CD4-positive, alpha-beta T cell (primary cell): ENCODE results near the gene KRTAP12-3. TPM values are rescaled to one million over a fixed set of nuclear protein-coding genes. Genes with fewer than 3 reads are reported as not detected.
A peak's percentile ranks its signal among the peaks of the same experiment; 100 is the strongest.

Source experiments
- ATAC-seq: fragments of 200-7000 bp; cut with Tn5 transposase; one replicate; pipeline ENCODE4 v1.10.0; 2022; ENCODE audit warnings: mild to moderate bottlenecking; ENCODE audit not compliant: poor library complexity
- CTCF ChIA-PET: fragments of 350-600 bp; sonication (Branson Sonifier 250); formaldehyde crosslinking; loops from one replicate; lab custom pipeline; 2021; ENCODE audit warnings: antibody characterized with exemption, inconsistent platforms; lab: Charles Lee
- POLR2A ChIA-PET: fragments of 350-600 bp; sonication (Branson Sonifier 250); formaldehyde crosslinking; loops from one replicate; lab custom pipeline; 2021; ENCODE audit warnings: antibody characterized with exemption, inconsistent platforms; lab: Charles Lee
- DNase-seq, 14 experiments: peaks; one replicate each; pipeline ENCODE4 v3.0.0-alpha.2; 2013 to 2020; ENCODE audit warnings: mixed read lengths in 2 of 14
- H3K27ac ChIP-seq, 2 donors: one replicate each; pipeline versions ENCODE4 v1.5.1 to v1.7.0; 2013; ENCODE audit warnings: low read length in 2 of 2, low read depth in 1 of 2, mild to moderate bottlenecking in 1 of 2
- H3K27me3 ChIP-seq, 2 experiments: 1 replicate in 1 of 2; 2 replicates in 1 of 2; pipeline versions ENCODE4 v1.6.1 to v1.7.0; 2013; ENCODE audit warnings: low read length in 2 of 2, control low read depth in 1 of 2, mild to moderate bottlenecking in 1 of 2, moderate library complexity in 1 of 2; ENCODE audit not compliant: insufficient read depth in 2 of 2, control insufficient read depth in 1 of 2
- H3K36me3 ChIP-seq: one replicate; pipeline ENCODE4 v1.6.1; 2013; ENCODE audit warnings: low read length, control low read depth; ENCODE audit not compliant: insufficient read depth
- H3K4me1 ChIP-seq: one replicate; pipeline ENCODE4 v1.6.1; 2013; ENCODE audit warnings: low read length, control low read depth; ENCODE audit not compliant: insufficient read depth
- H3K4me3 ChIP-seq: one replicate; pipeline ENCODE4 v1.5.1; 2013; ENCODE audit warnings: mild to moderate bottlenecking, low read length, moderate library complexity
- H3K9me3 ChIP-seq, 2 experiments: 1 replicate in 1 of 2; 2 replicates in 1 of 2; pipeline versions ENCODE4 v1.6.1 to v1.7.0; 2013; ENCODE audit warnings: low read length in 2 of 2, mild to moderate bottlenecking in 2 of 2, control low read depth in 1 of 2, moderate library complexity in 1 of 2; ENCODE audit not compliant: control insufficient read depth in 1 of 2, insufficient read depth in 1 of 2
- H3K27ac Mint-ChIP-seq: one replicate; pipeline ENCODE4 v1.8.0; 2020; ENCODE audit warnings: mixed read lengths
- H3K27me3 Mint-ChIP-seq: one replicate; pipeline ENCODE4 v1.8.0; 2021; ENCODE audit warnings: mixed read lengths
- H3K36me3 Mint-ChIP-seq: one replicate; pipeline ENCODE4 v1.8.0; 2021; ENCODE audit warnings: low read depth, mixed read lengths
- H3K4me1 Mint-ChIP-seq: one replicate; pipeline ENCODE4 v1.8.0; 2021; ENCODE audit warnings: low read depth, mixed read lengths
- H3K4me3 Mint-ChIP-seq: one replicate; pipeline ENCODE4 v1.8.0; 2020; ENCODE audit warnings: mild to moderate bottlenecking, mixed read lengths
- H3K9me3 Mint-ChIP-seq: one replicate; pipeline ENCODE4 v1.8.0; 2020; ENCODE audit warnings: mixed read lengths
- intact Hi-C, 2 experiments: fragments of 100-400 bp; cut with DNase I in 1 of 2; cut with micrococcal nuclease in 1 of 2; formaldehyde crosslinking; loops; one replicate each; pipeline versions ENCODE4 v1.15.1 to v1.9.0; 2023 to 2025; cut with DNase I, micrococcal nuclease
- total RNA-seq, 174 experiments: library from RNA in 2 of 174; stranded (reverse) in 2 of 174; gene quantifications; one replicate each; pipeline ENCODE4 v1.2.3 and lab custom pipeline; 2021 to 2026
- TF ChIP-seq, protein P1 (sequence below): fragments of 200-600 bp; IDR thresholded peaks from one replicate; pipeline ENCODE4 v1.8.0; 2022; ENCODE audit warnings: antibody characterized with exemption, mild to moderate bottlenecking

Gene KRTAP12-3
- total RNA-seq, 2 experiments from 2014 or later: not detected

- ATAC-seq (no peak), DNase-seq (no peak)
- no peak overlapping the region for H3K4me3 ChIP-seq
- Mint-ChIP-seq H3K4me1 (peaks cover 19% of the 10 kb centered on the region), H3K36me3 (no peaks in the 10 kb centered on the region), H3K27ac (no peak overlapping the region), H3K4me3 (no peak overlapping the region), H3K27me3 (peaks cover 27% of the 10 kb centered on the region), H3K9me3 (peaks cover 5% of the 10 kb centered on the region)
- ChIA-PET CTCF (no interaction called here), POLR2A (interaction anchor here (0.8 to 1.2 kb wide), 2 partner anchors 34 to 67 kb away, joined by 3 read pairs; partner anchors contain the start of gene KRTAP12-3)
- H3K4me1 ChIP-seq: peaks cover 5% of the 10 kb centered on the region
- H3K27ac ChIP-seq: no peak overlapping the region
- intact Hi-C loops: loop anchor here in 1 of 2 experiments (2.0 kb wide), 1 partner anchor 35 kb away; the partner anchor contains the start of gene KRTAP12-3
- peaks cover 2 to 6% of the 10 kb centered on the region in 2 experiments for H3K27me3 ChIP-seq
- TF ChIP-seq, protein P1, sequence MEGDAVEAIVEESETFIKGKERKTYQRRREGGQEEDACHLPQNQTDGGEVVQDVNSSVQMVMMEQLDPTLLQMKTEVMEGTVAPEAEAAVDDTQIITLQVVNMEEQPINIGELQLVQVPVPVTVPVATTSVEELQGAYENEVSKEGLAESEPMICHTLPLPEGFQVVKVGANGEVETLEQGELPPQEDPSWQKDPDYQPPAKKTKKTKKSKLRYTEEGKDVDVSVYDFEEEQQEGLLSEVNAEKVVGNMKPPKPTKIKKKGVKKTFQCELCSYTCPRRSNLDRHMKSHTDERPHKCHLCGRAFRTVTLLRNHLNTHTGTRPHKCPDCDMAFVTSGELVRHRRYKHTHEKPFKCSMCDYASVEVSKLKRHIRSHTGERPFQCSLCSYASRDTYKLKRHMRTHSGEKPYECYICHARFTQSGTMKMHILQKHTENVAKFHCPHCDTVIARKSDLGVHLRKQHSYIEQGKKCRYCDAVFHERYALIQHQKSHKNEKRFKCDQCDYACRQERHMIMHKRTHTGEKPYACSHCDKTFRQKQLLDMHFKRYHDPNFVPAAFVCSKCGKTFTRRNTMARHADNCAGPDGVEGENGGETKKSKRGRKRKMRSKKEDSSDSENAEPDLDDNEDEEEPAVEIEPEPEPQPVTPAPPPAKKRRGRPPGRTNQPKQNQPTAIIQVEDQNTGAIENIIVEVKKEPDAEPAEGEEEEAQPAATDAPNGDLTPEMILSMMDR: no peak
- no peaks in the 10 kb centered on the region for H3K36me3 ChIP-seq
- peaks cover 0 to 11% of the 10 kb centered on the region in 2 experiments for H3K9me3 ChIP-seq
Measured at GRCh38 chr21:44691686-44692085, 34.0 kb downstream of the KRTAP12-3 start.

DNA sequence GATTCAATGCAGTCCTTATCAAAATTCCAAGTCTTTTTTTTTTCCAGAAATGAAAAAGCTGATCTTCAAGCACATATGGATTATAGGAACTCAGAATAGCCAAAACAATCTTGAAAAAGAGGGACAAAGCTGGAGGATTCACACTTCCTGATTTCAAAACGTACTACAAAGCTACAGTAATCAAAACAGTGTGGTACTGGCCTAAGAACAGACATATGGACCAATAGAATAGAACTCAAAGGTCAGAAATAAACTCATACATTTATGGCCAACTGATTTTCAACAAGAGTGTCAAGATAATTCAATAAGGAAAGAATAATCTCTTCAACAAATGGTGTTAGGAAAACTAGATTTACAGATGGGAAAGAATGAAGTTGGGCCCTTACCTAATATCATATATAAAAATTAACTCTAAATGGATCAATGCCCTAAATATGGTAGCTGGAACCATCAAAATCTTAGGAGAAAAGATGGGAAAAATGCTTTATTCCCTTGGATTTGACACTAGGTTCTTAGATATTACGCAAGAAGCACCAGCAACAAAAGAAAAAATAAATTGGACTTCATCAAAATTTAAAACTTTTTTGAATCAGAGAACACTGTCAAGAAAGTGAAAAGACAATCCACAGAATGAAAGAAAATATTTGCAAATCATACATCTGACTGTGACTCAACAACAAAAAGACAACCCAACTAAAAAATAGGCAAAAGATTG is 35.2 kb downstream of the KRTAP12-3 start:
- ChIA-PET CTCF (interaction anchor here (0.7 kb wide), 1 partner anchor 100 kb away, joined by 3 read pairs; no protein-coding TSS in a partner anchor), POLR2A (no interaction called here)
- Mint-ChIP-seq H3K4me3 (no peak overlapping the region), H3K27me3 (peaks cover 36% of the 10 kb centered on the region), H3K9me3 (peaks cover 5% of the 10 kb centered on the region), H3K36me3 (no peaks in the 10 kb centered on the region), H3K4me1 (peaks cover 19% of the 10 kb centered on the region), H3K27ac (no peak overlapping the region)
- Histone ChIP-seq H3K4me1 (peaks cover 5% of the 10 kb centered on the region), H3K27ac (no peak overlapping the region), H3K27me3 (peaks cover 10 to 11% of the 10 kb centered on the region in 2 experiments), H3K9me3 (peaks cover 5 to 11% of the 10 kb centered on the region in 2 experiments), H3K36me3 (no peaks in the 10 kb centered on the region), H3K4me3 (no peak overlapping the region)
- TF ChIP-seq, protein P1: no peak
- ATAC-seq (no peak), DNase-seq (no peak)
- intact Hi-C loops: loop anchor here in 1 of 2 experiments (2.0 kb wide), 1 partner anchor 36 kb away; the partner anchor contains the start of gene KRTAP12-3

- Histone ChIP-seq H3K4me3 (no peak overlapping the region), H3K4me1 (peaks cover 5% of the 10 kb centered on the region), H3K27me3 (peaks cover 18 to 26% of the 10 kb centered on the region in 2 experiments), H3K27ac (no peak overlapping the region), H3K9me3 (peaks cover 11% of the 10 kb centered on the region in 2 experiments), H3K36me3 (no peaks in the 10 kb centered on the region)
- no peak for ATAC-seq
- intact Hi-C loops: no loop called here
- no peak overlapping the region for H3K4me3 Mint-ChIP-seq
- no peaks in the 10 kb centered on the region for H3K36me3 Mint-ChIP-seq
- peaks cover 51% of the 10 kb centered on the region for H3K27me3 Mint-ChIP-seq
- DNase-seq: peak in 2 of 14 experiments; percentile 10 to 13
- TF ChIP-seq, protein P1: no peak
- H3K4me1 Mint-ChIP-seq: peaks cover 19% of the 10 kb centered on the region
- CTCF ChIA-PET: no interaction called here
- H3K9me3 Mint-ChIP-seq: peaks cover 5% of the 10 kb centered on the region
- H3K27ac Mint-ChIP-seq: no peak overlapping the region
- POLR2A ChIA-PET: interaction anchor here (1.0 kb wide), 1 partner anchor 37 kb away, joined by 4 read pairs; the partner anchor contains the start of gene KRTAP12-3
Measured at GRCh38 chr21:44694776-44695175, 37.0 kb downstream of the KRTAP12-3 start.
